ENCODE data around the gene SLC25A53.
"Not testable (repeated sequence)": the region's sequence is repeated elsewhere in the genome, so short reads cannot be mapped to it uniquely, and the experiment has no call there.

SLC25A53 gene

GRCh38 chrX:104118765-104119164 lies 38.0 kb downstream of the SLC25A53 start:
- no peaks in the 10 kb centered on the region for H3K9me3 ChIP-seq (ENCODE audit: insufficient read depth, low read length)
- TF ChIP-seq EZH2phosphoT487 (IDR thresholded peaks at IDR 0.05; ENCODE audit: low read depth) (no peak), CTCF (IDR thresholded peaks at IDR 0.05; ENCODE audit: low read depth, low read length) (no peak)
- H3K4me1 ChIP-seq (ENCODE audit: low read length) = peaks cover 32% of the 10 kb centered on the region
- H3K4me2 ChIP-seq (ENCODE audit: low read length) = peak overlapping the region; percentile 67
- H3K79me2 ChIP-seq (ENCODE audit: low read length) = no peaks in the 10 kb centered on the region
- no peaks in the 10 kb centered on the region for H4K20me1 ChIP-seq (ENCODE audit: insufficient read depth, low read length)
- H3K27me3 ChIP-seq (ENCODE audit: low read depth, low read length) = no peaks in the 10 kb centered on the region
- H3K36me3 ChIP-seq (replicated peaks; ENCODE audit: low read depth, low read length) = no peaks in the 10 kb centered on the region
- H3K27ac ChIP-seq (ENCODE audit: low read length) = no peak overlapping the region
- H3K9ac ChIP-seq (ENCODE audit: low read length) = no peak overlapping the region
- no peak overlapping the region for H2AFZ ChIP-seq (ENCODE audit: low read depth, low read length)
- H3K4me3 ChIP-seq (ENCODE audit: low read length) = no peak overlapping the region

DNA sequence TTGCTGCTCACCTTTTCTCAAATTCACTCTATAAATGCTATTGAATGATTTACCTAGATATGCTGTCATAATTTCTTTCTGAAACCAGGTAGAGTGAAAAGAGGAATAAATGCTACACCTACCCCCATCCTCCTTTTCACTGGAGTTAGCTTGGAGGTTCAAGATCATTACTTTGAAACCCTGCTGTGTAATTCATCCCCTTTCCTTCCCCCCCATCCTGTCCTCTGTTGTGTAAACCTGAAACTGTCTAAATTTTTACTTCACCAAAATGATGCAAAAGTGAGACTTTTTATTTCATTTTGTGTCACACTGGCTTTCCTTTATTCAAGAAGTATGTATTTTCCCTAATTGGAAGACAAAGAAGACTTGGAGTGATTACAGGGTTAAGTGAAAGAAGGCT lies 39.0 kb downstream of the SLC25A53 start:
- Histone ChIP-seq H3K4me2 (ENCODE audit: low read length) (peak overlapping the region; percentile 67), H3K36me3 (replicated peaks; ENCODE audit: low read depth, low read length) (no peaks in the 10 kb centered on the region), H3K4me1 (ENCODE audit: low read length) (peaks cover 31% of the 10 kb centered on the region), H3K9me3 (ENCODE audit: insufficient read depth, low read length) (no peaks in the 10 kb centered on the region), H4K20me1 (ENCODE audit: insufficient read depth, low read length) (no peaks in the 10 kb centered on the region), H2AFZ (ENCODE audit: low read depth, low read length) (no peak overlapping the region), H3K4me3 (ENCODE audit: low read length) (peak overlapping the region; percentile 23; the same call in 1 of the 2 replicates), H3K9ac (ENCODE audit: low read length) (no peak overlapping the region), H3K27ac (ENCODE audit: low read length) (no peak overlapping the region), H3K79me2 (ENCODE audit: low read length) (no peaks in the 10 kb centered on the region), H3K27me3 (ENCODE audit: low read depth, low read length) (no peaks in the 10 kb centered on the region)
- TF ChIP-seq CTCF (IDR thresholded peaks at IDR 0.05; ENCODE audit: low read depth, low read length) = no peak

DNA sequence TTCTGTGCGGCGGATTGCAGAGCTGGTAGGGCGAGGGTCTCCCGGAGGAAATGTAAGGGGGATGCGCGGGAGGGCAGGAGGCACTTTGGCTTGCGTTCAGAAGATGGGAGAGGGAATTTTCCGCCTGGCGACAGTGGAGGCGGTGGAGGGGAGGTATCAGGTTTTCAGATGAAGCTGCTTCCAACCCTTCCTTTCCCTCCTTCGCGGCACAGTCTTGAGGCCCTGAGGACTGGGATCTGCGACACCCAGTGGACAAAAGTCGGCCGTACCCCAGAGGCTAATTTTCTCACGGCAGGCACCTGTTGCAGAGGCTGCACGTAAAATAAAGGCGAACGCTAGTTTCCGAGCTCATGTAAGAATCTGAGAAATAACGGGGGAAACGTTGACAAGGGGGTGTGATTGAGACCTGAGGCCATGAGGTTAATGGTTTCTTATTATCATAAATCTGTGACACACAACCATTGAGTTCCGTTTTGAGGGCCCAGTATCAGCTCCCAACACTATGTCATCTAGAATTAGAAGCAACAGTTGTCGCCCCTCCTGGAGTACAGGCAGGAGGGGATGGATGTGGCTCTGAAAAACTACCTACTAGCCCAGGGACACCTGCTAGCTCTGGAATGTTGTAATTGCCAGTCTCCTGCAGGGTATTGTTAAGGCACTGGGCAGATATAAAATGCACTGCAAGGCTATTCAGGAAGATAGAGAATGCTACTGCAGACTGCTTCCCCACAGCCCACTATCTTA lies 43.4 kb downstream of the SLC25A53 start:
- Histone ChIP-seq H2AFZ (ENCODE audit: low read depth, low read length) (0 out of 2 replicates have a peak overlapping the region, but pooled peaks have one; percentile 47), H3K36me3 (replicated peaks; ENCODE audit: low read depth, low read length) (no peaks in the 10 kb centered on the region), H3K27me3 (ENCODE audit: low read depth, low read length) (no peaks in the 10 kb centered on the region), H3K9ac (ENCODE audit: low read length) (peak overlapping the region; percentile 63; the same call in 1 of the 2 replicates), H3K79me2 (ENCODE audit: low read length) (no peaks in the 10 kb centered on the region), H3K4me3 (ENCODE audit: low read length) (peak overlapping the region; percentile 82), H3K4me2 (ENCODE audit: low read length) (peak overlapping the region; percentile 98), H3K27ac (ENCODE audit: low read length) (no peak overlapping the region), H3K4me1 (ENCODE audit: low read length) (peaks cover 29% of the 10 kb centered on the region), H4K20me1 (ENCODE audit: insufficient read depth, low read length) (no peaks in the 10 kb centered on the region), H3K9me3 (ENCODE audit: insufficient read depth, low read length) (no peaks in the 10 kb centered on the region)
- TF ChIP-seq EZH2phosphoT487 (IDR thresholded peaks at IDR 0.05; ENCODE audit: low read depth) (no peak), CTCF (IDR thresholded peaks at IDR 0.05; ENCODE audit: low read depth, low read length) (peak; percentile 58)

GRCh38 chrX:104112326-104112951 lies 44.4 kb downstream of the SLC25A53 start, which contains the start of gene ZCCHC18:
TSS of gene ZCCHC18 (plus strand) at chrX:104112523. CDS start at chrX:104114112, 1,589 bp downstream.
- Histone ChIP-seq H2AFZ (ENCODE audit: low read depth, low read length) (peak within 1 kb of the TSS; percentile 47), H3K27ac (ENCODE audit: low read length) (no peak within 1 kb of the TSS), H3K4me3 (ENCODE audit: low read length) (peak within 1 kb of the TSS; percentile 82)

DNA sequence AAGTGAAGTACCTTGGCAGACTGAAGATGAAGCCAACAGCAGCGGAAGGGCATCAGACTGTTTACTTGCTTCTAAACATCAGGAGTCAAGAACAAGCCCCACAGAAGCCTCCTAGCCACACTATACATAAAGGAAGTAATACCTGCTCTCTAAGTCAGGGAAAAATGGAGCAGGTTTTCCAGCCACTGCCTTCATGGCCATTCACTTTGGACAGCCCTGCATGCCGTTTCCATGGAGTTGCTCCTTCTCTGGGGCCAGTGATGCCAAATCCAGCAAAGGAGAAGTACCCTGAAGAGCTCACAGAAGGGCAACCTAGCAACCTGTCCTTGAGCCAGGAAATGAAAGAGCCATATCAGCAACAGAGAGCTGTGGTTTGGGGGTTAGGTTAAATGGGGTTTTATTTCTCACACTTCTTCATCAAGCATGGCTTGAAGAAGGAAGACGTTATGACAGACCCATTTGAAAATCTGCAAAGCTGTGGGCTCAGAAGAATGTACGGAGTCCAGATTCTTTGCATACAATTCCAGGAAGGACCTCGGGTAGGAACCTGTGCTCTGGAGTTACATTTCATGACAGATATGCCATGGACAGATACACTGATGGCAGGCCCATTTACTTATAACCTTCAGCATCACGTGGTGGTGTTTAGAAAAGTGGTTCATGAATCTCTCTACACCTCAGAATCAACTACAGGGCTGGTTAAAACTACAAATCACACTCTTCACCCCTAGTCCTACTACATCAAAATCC lies 46.1 kb downstream of the SLC25A53 start:
- not testable (repeated sequence) for H3K9me3 ChIP-seq (ENCODE audit: insufficient read depth, low read length); H3K9ac ChIP-seq (ENCODE audit: low read length); H4K20me1 ChIP-seq (ENCODE audit: insufficient read depth, low read length); H3K27me3 ChIP-seq (ENCODE audit: low read depth, low read length); H3K27ac ChIP-seq (ENCODE audit: low read length); H3K4me3 ChIP-seq (ENCODE audit: low read length); H3K79me2 ChIP-seq (ENCODE audit: low read length); H3K36me3 ChIP-seq (replicated peaks; ENCODE audit: low read depth, low read length); H2AFZ ChIP-seq (ENCODE audit: low read depth, low read length)
- Histone ChIP-seq H3K4me2 (ENCODE audit: low read length) (0 out of 2 replicates have a peak overlapping the region, but pooled peaks have one; percentile 15), H3K4me1 (ENCODE audit: low read length) (peaks cover 13% of the 10 kb centered on the region)

More at GRCh38 chrX:104112326-104112951, 44.4 kb downstream of the SLC25A53 start, which contains the start of gene ZCCHC18:
- no peaks in the 10 kb centered on the region for H3K36me3 ChIP-seq (replicated peaks; ENCODE audit: low read depth, low read length)
- H3K9ac ChIP-seq (ENCODE audit: low read length) = peak within 1 kb of the TSS; percentile 63
- H3K79me2 ChIP-seq (ENCODE audit: low read length) = no peaks in the 10 kb centered on the region
- H3K27me3 ChIP-seq (ENCODE audit: low read depth, low read length) = no peaks in the 10 kb centered on the region
- no peaks in the 10 kb centered on the region for H4K20me1 ChIP-seq (ENCODE audit: insufficient read depth, low read length)
- no peaks in the 10 kb centered on the region for H3K9me3 ChIP-seq (ENCODE audit: insufficient read depth, low read length)
- peaks cover 19% of the 10 kb centered on the region for H3K4me1 ChIP-seq (ENCODE audit: low read length)
- no peak for TF ChIP-seq CTCF (IDR thresholded peaks at IDR 0.05; ENCODE audit: low read depth, low read length)
- no peak for TF ChIP-seq EZH2phosphoT487 (IDR thresholded peaks at IDR 0.05; ENCODE audit: low read depth)
- H3K4me2 ChIP-seq (ENCODE audit: low read length) = peak within 1 kb of the TSS; percentile 98

Data from OCI-LY3 (cell line).